GM10266 (cell line): ENCODE results near the gene GFPT2.

Experiments used
- DNase-seq: peaks from one replicate; pipeline ENCODE4 v3.0.0; 2012; ENCODE audit errors: extremely low spot score
- CTCF ChIP-seq: IDR thresholded peaks from 2 replicates; pipeline ENCODE4 v1.5.1; 2012; ENCODE audit warnings: mild to moderate bottlenecking, low read depth; ENCODE audit not compliant: control insufficient read depth, insufficient read depth; ENCODE audit errors: missing control alignments

The GFPT2 gene

DNA sequence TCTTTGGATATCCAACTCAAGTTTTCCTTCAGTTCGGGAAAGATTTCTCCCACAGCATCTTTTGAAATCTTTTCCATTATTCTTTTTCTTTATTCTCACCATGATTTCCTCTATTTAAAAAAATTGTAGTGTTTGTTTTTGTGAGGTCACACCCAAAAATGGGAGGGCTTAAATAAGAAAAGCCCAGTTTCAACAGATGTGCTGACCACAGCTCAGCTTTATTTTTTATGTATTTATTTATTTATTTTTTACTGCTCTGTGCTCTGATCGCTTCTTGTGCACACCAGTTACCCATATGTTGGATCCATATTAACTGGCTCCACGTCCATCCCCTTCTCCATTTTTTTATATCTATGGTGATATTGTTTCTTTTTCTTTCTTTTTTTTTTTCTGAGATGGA, 20.3 kb downstream of the GFPT2 start:
- no peak for TF ChIP-seq CTCF
- no peak for DNase-seq

DNA sequence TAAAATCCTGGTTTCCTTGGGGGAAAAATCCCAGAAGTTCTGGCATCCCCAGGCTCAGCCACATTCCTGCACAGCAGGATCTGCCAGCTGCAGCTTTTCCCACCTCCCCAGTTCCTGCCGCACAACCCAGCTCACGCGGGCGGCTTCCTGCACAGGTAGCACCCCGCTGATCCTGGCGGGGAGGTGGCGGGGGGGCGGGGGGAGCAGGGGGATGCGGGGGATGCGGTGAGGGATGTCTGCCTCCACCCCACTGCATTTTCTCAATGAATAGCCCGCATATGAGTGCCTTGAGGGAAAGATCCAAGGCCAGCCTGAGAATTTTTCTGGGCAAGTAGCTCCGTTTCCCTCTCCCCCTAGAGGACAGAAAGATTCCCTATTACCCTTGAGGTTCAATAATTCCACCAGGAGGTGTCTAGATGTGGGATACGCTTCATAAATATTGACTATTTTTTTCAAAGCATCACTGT, 21.1 kb downstream of the GFPT2 start:
- no peak for TF ChIP-seq CTCF
- DNase-seq: no peak

DNA sequence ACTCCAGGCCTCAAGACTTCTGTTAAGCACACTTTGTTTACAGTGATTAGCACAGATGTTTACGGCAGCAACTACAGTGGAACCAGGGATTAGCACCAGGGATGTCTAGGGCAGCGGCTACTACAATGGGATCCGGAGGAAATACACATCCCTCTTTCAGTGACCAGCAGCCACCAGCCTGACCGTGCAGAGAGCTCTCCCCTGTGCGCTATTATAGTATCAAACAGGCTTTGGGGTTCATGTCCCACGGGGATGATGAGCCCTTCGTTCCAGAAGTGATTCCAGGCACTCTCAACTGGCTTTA, 21.5 kb downstream of the GFPT2 start:
- DNase-seq: no peak
- TF ChIP-seq CTCF: no peak

DNA sequence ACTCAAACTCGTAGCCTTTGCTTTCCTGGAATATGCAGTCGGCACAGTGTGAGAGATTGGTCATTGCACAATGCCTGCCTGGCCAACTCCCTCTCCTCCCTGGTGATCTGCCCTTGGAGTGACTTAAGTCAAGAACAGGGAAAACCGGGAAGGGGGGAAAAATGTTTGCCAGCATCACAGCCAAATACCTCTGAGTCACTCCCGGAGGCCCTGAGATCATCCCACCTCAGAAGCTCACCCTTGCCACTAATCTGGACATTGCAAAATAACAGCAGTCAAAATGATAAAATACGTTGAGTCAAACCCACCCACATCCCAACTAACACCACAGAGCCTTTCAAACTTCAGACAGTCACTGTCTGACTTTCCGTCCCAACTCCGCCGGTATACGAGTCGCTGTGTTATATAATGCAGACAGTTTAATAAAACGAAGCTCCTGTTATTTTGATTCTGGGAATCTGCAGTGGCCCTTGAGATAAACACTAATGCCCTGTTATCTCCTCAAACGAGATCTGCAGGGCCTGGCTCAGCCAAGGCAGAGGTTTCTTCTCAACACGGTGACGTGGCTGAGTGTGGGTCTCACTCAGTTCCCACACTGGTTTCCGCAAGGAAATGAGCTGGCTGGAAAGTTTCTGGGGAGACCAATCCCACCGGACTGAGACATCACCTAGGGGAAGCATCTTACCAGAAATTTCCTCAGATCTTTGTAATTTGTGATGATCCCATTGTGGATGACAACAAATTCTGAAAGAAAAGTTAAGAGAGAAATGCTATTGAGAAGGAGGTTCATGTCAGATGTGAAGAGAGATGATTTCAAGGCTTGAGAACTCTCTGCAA, 22.1 kb downstream of the GFPT2 start:
- no peak for DNase-seq
- no peak for TF ChIP-seq CTCF

DNA sequence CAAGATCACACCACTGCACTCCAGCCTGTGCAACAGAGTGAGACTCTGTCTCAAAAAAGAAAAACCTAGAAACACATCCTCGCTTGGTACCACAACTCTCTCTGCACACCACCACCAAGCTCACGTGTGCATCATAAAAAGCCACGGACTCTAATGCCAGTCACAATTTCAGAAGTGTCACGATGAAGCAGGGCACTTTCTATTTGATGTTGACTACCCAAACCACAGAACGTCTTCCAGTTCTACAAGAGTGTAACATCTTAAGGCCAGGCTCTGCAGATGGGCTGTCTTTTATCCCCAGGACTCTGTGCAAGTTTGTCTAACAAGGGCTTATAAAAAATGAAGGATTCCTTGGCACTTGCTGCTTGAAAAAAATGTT, 22.9 kb downstream of the GFPT2 start:
- no peak for DNase-seq
- no peak for TF ChIP-seq CTCF

- no peak for DNase-seq
- TF ChIP-seq CTCF: no peak
Observed at GRCh38 chr5:180329606-180330269, 23.4 kb downstream of the GFPT2 start.

DNA sequence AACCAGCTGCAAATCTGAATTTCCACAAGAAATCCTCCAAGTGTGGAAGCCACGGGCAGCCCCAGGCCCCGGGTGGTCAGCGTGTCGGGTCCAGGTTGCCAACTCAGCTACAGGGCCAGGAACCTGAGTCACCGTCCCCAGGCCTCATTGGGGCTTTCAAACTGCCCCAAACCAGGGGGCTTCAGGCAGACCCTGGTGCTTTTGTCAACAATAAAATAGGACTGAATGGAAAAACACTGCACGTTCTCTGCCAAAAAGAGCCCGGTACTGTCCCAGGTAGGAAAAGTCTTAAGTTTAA, 24.0 kb downstream of the GFPT2 start:
- TF ChIP-seq CTCF: no peak
- DNase-seq: no peak
